ENCODE data around the gene CDX1. TPM values are rescaled to one million over a fixed set of nuclear protein-coding genes. Genes with fewer than 3 reads are reported as not detected.
A peak's percentile ranks its signal among the peaks of the same experiment; 100 is the strongest.

The CDX1 gene
- total and polyA plus RNA-seq, 7 donors, result 0.06 to 0.08 TPM; not detected in 5

- no peak for DNase-seq
- Histone ChIP-seq H3K4me1 (no peaks in the 10 kb centered on the region), H3K9me3 (no peaks in the 10 kb centered on the region), H3K4me3 (no peak overlapping the region), H3K36me3 (ENCODE audit: insufficient read depth in 1 of 2, low read depth in 1 of 2) (peaks cover 0 to 3% of the 10 kb centered on the region in 2 donors), H3K27ac (peak overlapping the region; percentile 36), H3K27me3 (ENCODE audit: insufficient read depth in 3 of 3, low read length in 2 of 3) (no peaks in the 10 kb centered on the region)
- intact Hi-C loops (cut with DNase I), result no loop called here
- TF ChIP-seq, protein P1, sequence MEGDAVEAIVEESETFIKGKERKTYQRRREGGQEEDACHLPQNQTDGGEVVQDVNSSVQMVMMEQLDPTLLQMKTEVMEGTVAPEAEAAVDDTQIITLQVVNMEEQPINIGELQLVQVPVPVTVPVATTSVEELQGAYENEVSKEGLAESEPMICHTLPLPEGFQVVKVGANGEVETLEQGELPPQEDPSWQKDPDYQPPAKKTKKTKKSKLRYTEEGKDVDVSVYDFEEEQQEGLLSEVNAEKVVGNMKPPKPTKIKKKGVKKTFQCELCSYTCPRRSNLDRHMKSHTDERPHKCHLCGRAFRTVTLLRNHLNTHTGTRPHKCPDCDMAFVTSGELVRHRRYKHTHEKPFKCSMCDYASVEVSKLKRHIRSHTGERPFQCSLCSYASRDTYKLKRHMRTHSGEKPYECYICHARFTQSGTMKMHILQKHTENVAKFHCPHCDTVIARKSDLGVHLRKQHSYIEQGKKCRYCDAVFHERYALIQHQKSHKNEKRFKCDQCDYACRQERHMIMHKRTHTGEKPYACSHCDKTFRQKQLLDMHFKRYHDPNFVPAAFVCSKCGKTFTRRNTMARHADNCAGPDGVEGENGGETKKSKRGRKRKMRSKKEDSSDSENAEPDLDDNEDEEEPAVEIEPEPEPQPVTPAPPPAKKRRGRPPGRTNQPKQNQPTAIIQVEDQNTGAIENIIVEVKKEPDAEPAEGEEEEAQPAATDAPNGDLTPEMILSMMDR (IDR thresholded peaks at IDR 0.05), result no peak
- WGBS, 3 donors, result 82 to 86% (median 83%) methylated on average over 16 of the region's 16 CpGs
- ATAC-seq, result no peak
These were observed 30.0 kb upstream of the CDX1 start for GRCh38 chr5:150136305-150137167.

DNA sequence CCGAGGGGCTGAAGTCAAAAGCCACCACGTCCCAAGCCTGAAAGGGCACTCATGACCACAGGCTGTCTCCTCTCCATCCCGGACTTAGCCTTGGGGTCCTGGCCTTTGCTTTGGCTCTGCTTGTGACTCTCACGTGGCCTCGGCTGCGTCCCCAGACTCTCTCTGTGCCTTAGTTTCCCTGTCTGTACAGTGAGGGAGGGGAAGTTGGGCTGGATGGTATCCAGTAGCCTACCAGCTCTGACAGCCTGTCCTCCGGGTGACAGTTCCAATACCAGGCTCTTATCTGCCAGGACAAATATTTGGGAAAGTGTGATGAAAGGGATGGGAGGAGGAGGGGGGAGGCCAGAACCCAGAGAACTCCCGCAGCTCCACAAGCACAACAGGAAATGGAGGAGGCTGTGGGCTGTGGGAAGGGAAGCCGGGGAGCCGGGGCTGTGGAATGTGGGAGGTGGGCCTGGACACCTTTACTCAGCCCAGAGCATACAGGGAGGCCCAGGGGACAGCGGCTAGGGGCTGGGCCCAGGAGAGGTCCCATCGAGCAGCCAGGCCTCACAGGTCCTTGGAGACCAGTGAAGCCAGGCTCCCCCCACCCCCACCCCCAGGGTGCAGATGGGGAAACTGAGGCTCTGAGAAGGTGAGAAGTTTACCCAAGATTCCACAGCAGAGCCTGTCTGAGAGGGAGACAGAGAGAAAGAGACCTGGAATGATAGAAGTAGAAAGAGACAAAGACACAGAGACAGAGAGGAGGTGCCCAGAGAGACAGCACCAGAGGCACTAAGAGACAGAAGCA lies 29.2 kb upstream of the CDX1 start:
- 71 to 77% (median 72%) methylated on average over 12 of the region's 12 CpGs for WGBS, 3 donors
- ATAC-seq, result peak in 1 of 4 donors; percentile 23
- peak overlapping the region; percentile 71 for H3K27ac ChIP-seq

DNA sequence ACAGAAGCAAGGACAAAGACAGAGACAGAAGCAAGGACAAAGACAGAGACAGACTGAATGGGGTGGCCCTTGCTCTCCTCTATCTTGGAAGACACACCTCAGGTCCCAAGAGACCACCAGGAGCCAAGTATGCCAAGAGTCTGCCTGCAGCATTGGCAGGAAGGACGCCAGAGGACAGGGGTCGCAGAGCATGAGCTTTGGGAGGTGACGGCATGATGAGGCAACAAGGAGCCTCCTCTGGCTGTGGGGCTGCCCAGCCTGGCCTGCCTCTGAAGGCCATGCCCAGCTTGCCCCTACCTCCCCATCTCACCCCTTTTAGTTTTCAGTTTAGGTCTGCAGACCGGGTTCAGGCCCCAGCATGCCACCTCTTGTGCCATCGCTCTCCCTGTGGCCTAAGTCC lies 28.6 kb upstream of the CDX1 start:
- no peak for ATAC-seq

More for the DNA sequence above, 29.2 kb upstream of the CDX1 start:
- H3K4me3 ChIP-seq, result no peak overlapping the region
- TF ChIP-seq, protein P1 (IDR thresholded peaks at IDR 0.05), result no peak
- no peaks in the 10 kb centered on the region for H3K4me1 ChIP-seq
- H3K36me3 ChIP-seq (ENCODE audit: insufficient read depth in 1 of 2, low read depth in 1 of 2), result peaks cover 0 to 3% of the 10 kb centered on the region in 2 donors
- no peaks in the 10 kb centered on the region for H3K9me3 ChIP-seq
- no peaks in the 10 kb centered on the region for H3K27me3 ChIP-seq (ENCODE audit: insufficient read depth in 3 of 3, low read length in 2 of 3)
- DNase-seq, result no peak
- intact Hi-C loops (cut with DNase I), result no loop called here

GRCh38 chr5:150138551-150139265 lies 27.9 kb upstream of the CDX1 start:
- H3K36me3 ChIP-seq (ENCODE audit: insufficient read depth in 1 of 2, low read depth in 1 of 2), result peaks cover 0 to 3% of the 10 kb centered on the region in 2 donors
- peak overlapping the region; percentile 71 for H3K27ac ChIP-seq
- DNase-seq (peak in 1 of 2 donors; percentile 45), ATAC-seq (no peak)
- intact Hi-C loops (cut with DNase I), result no loop called here
- no peaks in the 10 kb centered on the region for H3K27me3 ChIP-seq (ENCODE audit: insufficient read depth in 3 of 3, low read length in 2 of 3)
- no peak overlapping the region for H3K4me3 ChIP-seq
- 60 to 63% (median 63%) methylated on average over 10 of the region's 10 CpGs for WGBS, 3 donors
- peaks cover 10% of the 10 kb centered on the region for H3K4me1 ChIP-seq
- H3K9me3 ChIP-seq, result no peaks in the 10 kb centered on the region
- TF ChIP-seq, protein P1 (IDR thresholded peaks at IDR 0.05), result no peak

More for the DNA sequence above, 28.6 kb upstream of the CDX1 start:
- Histone ChIP-seq H3K4me3 (no peak overlapping the region), H3K4me1 (peaks cover 6% of the 10 kb centered on the region), H3K27me3 (ENCODE audit: insufficient read depth in 3 of 3, low read length in 2 of 3) (no peaks in the 10 kb centered on the region), H3K27ac (peak overlapping the region; percentile 71), H3K36me3 (ENCODE audit: insufficient read depth in 1 of 2, low read depth in 1 of 2) (peaks cover 0 to 3% of the 10 kb centered on the region in 2 donors), H3K9me3 (no peaks in the 10 kb centered on the region)
- TF ChIP-seq, protein P1 (IDR thresholded peaks at IDR 0.05), result no peak
- DNase-seq, result no peak
- 71 to 82% (median 81%) methylated on average over 5 of the region's 5 CpGs for WGBS, 3 donors
- intact Hi-C loops (cut with DNase I), result no loop called here
